ENCODE measurements around the gene SLC4A2. TPM values are rescaled to one million over a fixed set of nuclear protein-coding genes. Genes with fewer than 3 reads are reported as not detected.

Gene SLC4A2
- total RNA-seq, 1 experiment from 2014 or later = 164 TPM

DNA sequence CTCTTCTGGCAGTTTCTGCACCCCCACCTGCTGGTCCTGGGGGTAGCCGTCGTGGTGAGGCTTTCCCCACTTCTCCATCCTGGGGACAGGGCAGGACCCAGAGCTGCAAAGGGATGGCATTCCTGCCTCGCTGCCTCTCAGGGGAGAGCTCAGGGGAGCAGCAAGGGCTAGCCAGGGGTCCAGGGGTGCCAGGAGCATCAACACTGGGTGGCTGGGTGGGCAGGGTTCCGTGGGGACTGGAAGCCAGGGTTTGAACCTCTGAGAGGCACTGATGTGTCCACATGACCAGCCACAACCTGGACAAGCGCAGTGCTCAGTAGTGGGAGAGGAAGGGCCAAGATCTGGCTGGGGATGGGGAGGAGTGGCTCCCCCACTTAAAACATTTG is 25.5 kb upstream of the SLC4A2 start:
- TF ChIP-seq RORB (CRISPR knock-in tag; IDR thresholded peaks at IDR 0.05) = no peak
- TF ChIP-seq, protein P1, sequence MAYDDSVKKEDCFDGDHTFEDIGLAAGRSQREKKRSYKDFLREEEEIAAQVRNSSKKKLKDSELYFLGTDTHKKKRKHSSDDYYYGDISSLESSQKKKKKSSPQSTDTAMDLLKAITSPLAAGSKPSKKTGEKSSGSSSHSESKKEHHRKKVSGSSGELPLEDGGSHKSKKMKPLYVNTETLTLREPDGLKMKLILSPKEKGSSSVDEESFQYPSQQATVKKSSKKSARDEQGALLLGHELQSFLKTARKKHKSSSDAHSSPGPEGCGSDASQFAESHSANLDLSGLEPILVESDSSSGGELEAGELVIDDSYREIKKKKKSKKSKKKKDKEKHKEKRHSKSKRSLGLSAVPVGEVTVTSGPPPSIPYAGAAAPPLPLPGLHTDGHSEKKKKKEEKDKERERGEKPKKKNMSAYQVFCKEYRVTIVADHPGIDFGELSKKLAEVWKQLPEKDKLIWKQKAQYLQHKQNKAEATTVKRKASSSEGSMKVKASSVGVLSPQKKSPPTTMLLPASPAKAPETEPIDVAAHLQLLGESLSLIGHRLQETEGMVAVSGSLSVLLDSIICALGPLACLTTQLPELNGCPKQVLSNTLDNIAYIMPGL (CRISPR knock-in tag; IDR thresholded peaks at IDR 0.05) = no peak
- no peak for TF ChIP-seq EMX1 (CRISPR knock-in tag; IDR thresholded peaks at IDR 0.05)
- TF ChIP-seq RELA (CRISPR knock-in tag; IDR thresholded peaks at IDR 0.05; ENCODE audit: borderline replicate concordance) = no peak
- no peak for TF ChIP-seq SP1 (CRISPR knock-in tag; conservative IDR thresholded peaks at IDR 0.05)
- TF ChIP-seq, protein P2, sequence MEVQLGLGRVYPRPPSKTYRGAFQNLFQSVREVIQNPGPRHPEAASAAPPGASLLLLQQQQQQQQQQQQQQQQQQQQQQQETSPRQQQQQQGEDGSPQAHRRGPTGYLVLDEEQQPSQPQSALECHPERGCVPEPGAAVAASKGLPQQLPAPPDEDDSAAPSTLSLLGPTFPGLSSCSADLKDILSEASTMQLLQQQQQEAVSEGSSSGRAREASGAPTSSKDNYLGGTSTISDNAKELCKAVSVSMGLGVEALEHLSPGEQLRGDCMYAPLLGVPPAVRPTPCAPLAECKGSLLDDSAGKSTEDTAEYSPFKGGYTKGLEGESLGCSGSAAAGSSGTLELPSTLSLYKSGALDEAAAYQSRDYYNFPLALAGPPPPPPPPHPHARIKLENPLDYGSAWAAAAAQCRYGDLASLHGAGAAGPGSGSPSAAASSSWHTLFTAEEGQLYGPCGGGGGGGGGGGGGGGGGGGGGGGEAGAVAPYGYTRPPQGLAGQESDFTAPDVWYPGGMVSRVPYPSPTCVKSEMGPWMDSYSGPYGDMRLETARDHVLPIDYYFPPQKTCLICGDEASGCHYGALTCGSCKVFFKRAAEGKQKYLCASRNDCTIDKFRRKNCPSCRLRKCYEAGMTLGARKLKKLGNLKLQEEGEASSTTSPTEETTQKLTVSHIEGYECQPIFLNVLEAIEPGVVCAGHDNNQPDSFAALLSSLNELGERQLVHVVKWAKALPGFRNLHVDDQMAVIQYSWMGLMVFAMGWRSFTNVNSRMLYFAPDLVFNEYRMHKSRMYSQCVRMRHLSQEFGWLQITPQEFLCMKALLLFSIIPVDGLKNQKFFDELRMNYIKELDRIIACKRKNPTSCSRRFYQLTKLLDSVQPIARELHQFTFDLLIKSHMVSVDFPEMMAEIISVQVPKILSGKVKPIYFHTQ (CRISPR knock-in tag; IDR thresholded peaks at IDR 0.05) = no peak

DNA sequence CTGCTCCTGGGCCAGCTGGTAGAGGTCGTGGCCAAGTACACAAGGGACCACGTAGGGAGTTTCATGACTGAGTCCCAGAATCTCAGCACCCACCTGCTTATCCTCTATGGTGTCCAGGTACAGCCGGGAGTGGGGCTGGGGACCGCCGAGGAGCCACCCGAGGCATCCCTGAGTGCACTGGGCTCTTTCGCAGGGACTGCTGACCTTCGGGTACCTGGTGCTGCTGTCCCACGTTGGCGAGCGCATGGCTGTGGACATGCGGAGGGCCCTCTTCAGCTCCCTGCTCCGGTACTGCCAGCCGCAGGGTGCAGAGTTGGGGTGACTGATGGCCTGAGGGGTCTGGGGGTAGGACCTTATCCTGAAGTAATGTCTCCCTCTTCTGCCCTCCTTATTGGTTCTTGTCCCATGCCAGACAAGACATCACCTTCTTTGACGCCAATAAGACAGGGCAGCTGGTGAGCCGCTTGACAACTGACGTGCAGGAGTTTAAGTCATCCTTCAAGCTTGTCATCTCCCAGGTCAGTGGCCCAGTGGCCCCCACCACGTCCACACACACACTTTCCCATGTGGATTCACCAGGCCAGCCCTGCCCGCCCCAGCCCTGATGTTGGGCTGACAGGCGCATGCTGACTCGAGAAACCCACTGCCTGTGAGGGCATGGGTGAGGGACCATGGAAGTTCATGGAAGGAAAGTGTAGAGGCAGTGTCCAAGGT is 24.9 kb upstream of the SLC4A2 start:
- ChIA-PET POLR2A (no interaction called here), CTCF (interaction anchor here (4.4 kb wide), 1 partner anchor 17 kb away, joined by 32 read pairs; no protein-coding TSS in a partner anchor)
- Mint-ChIP-seq H3K27me3 (ENCODE audit: low read depth) (no peaks in the 10 kb centered on the region), H3K4me1 (no peaks in the 10 kb centered on the region), H3K4me3 (no peak overlapping the region), H3K36me3 (no peaks in the 10 kb centered on the region), H3K27ac (no peak overlapping the region), H3K9me3 (no peaks in the 10 kb centered on the region)
- no peak for ATAC-seq
- DNase-seq (ENCODE audit: low spot score) = no peak
- TF ChIP-seq SP1 (CRISPR knock-in tag; conservative IDR thresholded peaks at IDR 0.05) (no peak), FOXP1 (CRISPR knock-in tag; IDR thresholded peaks at IDR 0.05; ENCODE audit: borderline replicate concordance) (no peak), GTF2I (CRISPR knock-in tag; conservative IDR thresholded peaks at IDR 0.05) (no peak), SMAD4 (CRISPR knock-in tag; IDR thresholded peaks at IDR 0.05) (no peak), ZNF263 (CRISPR knock-in tag; IDR thresholded peaks at IDR 0.05; ENCODE audit: low read depth) (no peak), NFATC4 (CRISPR knock-in tag; IDR thresholded peaks at IDR 0.05) (no peak), HMGA2 (CRISPR knock-in tag; IDR thresholded peaks at IDR 0.05) (no peak), ETV6 (CRISPR knock-in tag; IDR thresholded peaks at IDR 0.05) (no peak), IRF2 (CRISPR knock-in tag; IDR thresholded peaks at IDR 0.05; ENCODE audit: borderline replicate concordance, low read depth) (no peak), ZNF317 (CRISPR knock-in tag; IDR thresholded peaks at IDR 0.05; ENCODE audit: borderline replicate concordance, low read depth) (no peak), ZNF232 (CRISPR knock-in tag; IDR thresholded peaks at IDR 0.05) (no peak), ZNF423 (CRISPR knock-in tag; IDR thresholded peaks at IDR 0.05) (no peak)
- TF ChIP-seq, protein P3, sequence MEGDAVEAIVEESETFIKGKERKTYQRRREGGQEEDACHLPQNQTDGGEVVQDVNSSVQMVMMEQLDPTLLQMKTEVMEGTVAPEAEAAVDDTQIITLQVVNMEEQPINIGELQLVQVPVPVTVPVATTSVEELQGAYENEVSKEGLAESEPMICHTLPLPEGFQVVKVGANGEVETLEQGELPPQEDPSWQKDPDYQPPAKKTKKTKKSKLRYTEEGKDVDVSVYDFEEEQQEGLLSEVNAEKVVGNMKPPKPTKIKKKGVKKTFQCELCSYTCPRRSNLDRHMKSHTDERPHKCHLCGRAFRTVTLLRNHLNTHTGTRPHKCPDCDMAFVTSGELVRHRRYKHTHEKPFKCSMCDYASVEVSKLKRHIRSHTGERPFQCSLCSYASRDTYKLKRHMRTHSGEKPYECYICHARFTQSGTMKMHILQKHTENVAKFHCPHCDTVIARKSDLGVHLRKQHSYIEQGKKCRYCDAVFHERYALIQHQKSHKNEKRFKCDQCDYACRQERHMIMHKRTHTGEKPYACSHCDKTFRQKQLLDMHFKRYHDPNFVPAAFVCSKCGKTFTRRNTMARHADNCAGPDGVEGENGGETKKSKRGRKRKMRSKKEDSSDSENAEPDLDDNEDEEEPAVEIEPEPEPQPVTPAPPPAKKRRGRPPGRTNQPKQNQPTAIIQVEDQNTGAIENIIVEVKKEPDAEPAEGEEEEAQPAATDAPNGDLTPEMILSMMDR (IDR thresholded peaks at IDR 0.05) = no peak
- TF ChIP-seq, protein P4, sequence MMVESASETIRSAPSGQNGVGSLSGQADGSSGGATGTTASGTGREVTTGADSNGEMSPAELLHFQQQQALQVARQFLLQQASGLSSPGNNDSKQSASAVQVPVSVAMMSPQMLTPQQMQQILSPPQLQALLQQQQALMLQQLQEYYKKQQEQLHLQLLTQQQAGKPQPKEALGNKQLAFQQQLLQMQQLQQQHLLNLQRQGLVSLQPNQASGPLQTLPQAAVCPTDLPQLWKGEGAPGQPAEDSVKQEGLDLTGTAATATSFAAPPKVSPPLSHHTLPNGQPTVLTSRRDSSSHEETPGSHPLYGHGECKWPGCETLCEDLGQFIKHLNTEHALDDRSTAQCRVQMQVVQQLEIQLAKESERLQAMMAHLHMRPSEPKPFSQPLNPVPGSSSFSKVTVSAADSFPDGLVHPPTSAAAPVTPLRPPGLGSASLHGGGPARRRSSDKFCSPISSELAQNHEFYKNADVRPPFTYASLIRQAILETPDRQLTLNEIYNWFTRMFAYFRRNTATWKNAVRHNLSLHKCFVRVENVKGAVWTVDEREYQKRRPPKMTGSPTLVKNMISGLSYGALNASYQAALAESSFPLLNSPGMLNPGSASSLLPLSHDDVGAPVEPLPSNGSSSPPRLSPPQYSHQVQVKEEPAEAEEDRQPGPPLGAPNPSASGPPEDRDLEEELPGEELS (CRISPR knock-in tag; IDR thresholded peaks at IDR 0.05) = no peak
- TF ChIP-seq, protein P5, sequence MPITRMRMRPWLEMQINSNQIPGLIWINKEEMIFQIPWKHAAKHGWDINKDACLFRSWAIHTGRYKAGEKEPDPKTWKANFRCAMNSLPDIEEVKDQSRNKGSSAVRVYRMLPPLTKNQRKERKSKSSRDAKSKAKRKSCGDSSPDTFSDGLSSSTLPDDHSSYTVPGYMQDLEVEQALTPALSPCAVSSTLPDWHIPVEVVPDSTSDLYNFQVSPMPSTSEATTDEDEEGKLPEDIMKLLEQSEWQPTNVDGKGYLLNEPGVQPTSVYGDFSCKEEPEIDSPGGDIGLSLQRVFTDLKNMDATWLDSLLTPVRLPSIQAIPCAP (CRISPR knock-in tag; IDR thresholded peaks at IDR 0.05) = no peak
- TF ChIP-seq, protein P6, sequence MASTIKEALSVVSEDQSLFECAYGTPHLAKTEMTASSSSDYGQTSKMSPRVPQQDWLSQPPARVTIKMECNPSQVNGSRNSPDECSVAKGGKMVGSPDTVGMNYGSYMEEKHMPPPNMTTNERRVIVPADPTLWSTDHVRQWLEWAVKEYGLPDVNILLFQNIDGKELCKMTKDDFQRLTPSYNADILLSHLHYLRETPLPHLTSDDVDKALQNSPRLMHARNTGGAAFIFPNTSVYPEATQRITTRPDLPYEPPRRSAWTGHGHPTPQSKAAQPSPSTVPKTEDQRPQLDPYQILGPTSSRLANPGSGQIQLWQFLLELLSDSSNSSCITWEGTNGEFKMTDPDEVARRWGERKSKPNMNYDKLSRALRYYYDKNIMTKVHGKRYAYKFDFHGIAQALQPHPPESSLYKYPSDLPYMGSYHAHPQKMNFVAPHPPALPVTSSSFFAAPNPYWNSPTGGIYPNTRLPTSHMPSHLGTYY (CRISPR knock-in tag; IDR thresholded peaks at IDR 0.05) = no peak
- TF ChIP-seq, protein P7, sequence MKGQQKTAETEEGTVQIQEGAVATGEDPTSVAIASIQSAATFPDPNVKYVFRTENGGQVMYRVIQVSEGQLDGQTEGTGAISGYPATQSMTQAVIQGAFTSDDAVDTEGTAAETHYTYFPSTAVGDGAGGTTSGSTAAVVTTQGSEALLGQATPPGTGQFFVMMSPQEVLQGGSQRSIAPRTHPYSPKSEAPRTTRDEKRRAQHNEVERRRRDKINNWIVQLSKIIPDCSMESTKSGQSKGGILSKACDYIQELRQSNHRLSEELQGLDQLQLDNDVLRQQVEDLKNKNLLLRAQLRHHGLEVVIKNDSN (CRISPR knock-in tag; IDR thresholded peaks at IDR 0.05) = no peak
- TF ChIP-seq, protein P1 (CRISPR knock-in tag; IDR thresholded peaks at IDR 0.05) = no peak

More for the DNA sequence above, 25.5 kb upstream of the SLC4A2 start:
- Mint-ChIP-seq H3K9me3 (no peaks in the 10 kb centered on the region), H3K27me3 (ENCODE audit: low read depth) (no peaks in the 10 kb centered on the region), H3K4me3 (no peak overlapping the region), H3K27ac (no peak overlapping the region), H3K36me3 (no peaks in the 10 kb centered on the region), H3K4me1 (peaks cover 4% of the 10 kb centered on the region)
- ChIA-PET POLR2A (no interaction called here), CTCF (interaction anchor here (1.3 to 4.4 kb wide), 3 partner anchors 16 to 77 kb away, joined by 4 to 32 read pairs (median 15); no protein-coding TSS in a partner anchor)
- ATAC-seq (no peak), DNase-seq (ENCODE audit: low spot score) (no peak)
